Hepatocyte (in vitro differentiated cells): ENCODE results near the gene RARG.

Experiments
- CTCF ChIP-seq: fragments of 200-600 bp; sonication (generic); IDR thresholded peaks from 2 replicates; pipeline ENCODE4 v1.5.1; 2016; ENCODE audit warnings: antibody characterized with exemption, mild to moderate bottlenecking; ENCODE audit not compliant: poor library complexity
- EZH2 ChIP-seq: fragments of 200-600 bp; sonication (generic); IDR thresholded peaks from 2 replicates; pipeline ENCODE4 v1.6.1; 2016; ENCODE audit warnings: antibody characterized with exemption, mild to moderate bottlenecking, borderline replicate concordance

GRCh38 chr12:53235164-53235563 is 3.2 kb upstream of the RARG start:
- TF ChIP-seq CTCF: no peak
- TF ChIP-seq EZH2: no peak
